Skeletal muscle tissue (tissue), 4 donors: ENCODE measurements around the gene PRR36. TPM values are rescaled to one million over a fixed set of nuclear protein-coding genes. Genes with fewer than 3 reads are reported as not detected.

ENCODE experiments used
- H3K27ac ChIP-seq: one replicate; pipeline ENCODE4 v1.7.0; 2013; ENCODE audit warnings: mild to moderate bottlenecking, low read depth, low read length, inconsistent platforms
- H3K27me3 ChIP-seq, 3 donors: one replicate each; pipeline ENCODE4 v1.7.0; 2013; ENCODE audit warnings: low read length in 3 of 3; ENCODE audit not compliant: control insufficient read depth in 3 of 3, insufficient read depth in 3 of 3
- H3K36me3 ChIP-seq, 3 donors: one replicate each; pipeline ENCODE4 v1.7.0; 2013; ENCODE audit warnings: low read length in 3 of 3; ENCODE audit not compliant: control insufficient read depth in 3 of 3, insufficient read depth in 3 of 3
- H3K4me1 ChIP-seq, 3 donors: one replicate each; pipeline ENCODE4 v1.7.0; 2013; ENCODE audit warnings: low read length in 3 of 3, mild to moderate bottlenecking in 3 of 3; ENCODE audit not compliant: control insufficient read depth in 3 of 3, insufficient read depth in 3 of 3
- H3K4me3 ChIP-seq, 3 donors: one replicate each; pipeline ENCODE4 v1.7.0; 2013; ENCODE audit warnings: low read length in 3 of 3
- H3K9ac ChIP-seq, 3 donors: one replicate each; pipeline ENCODE4 v1.7.0; 2013; ENCODE audit warnings: low read length in 3 of 3, mild to moderate bottlenecking in 3 of 3, moderate library complexity in 2 of 3, low read depth in 1 of 3
- H3K9me3 ChIP-seq, 3 donors: one replicate each; pipeline ENCODE4 v1.7.0; 2013; ENCODE audit warnings: low read length in 3 of 3; ENCODE audit not compliant: control insufficient read depth in 3 of 3
- total RNA-seq: library from RNA; depleted of rRNA; stranded (reverse); fragments of >200 nt; gene quantifications from one replicate; pipeline ENCODE4 v1.2.3, GENCODE V29; 2014
- donor health status: Osteomylitis.

PRR36 gene
- total RNA-seq, 1 donor from 2014 or later = not detected

GRCh38 chr19:7833225-7834099 lies 40.7 kb downstream of the PRR36 start:
- no peaks in the 10 kb centered on the region for H3K36me3 ChIP-seq
- H3K9ac ChIP-seq = no peak overlapping the region
- H3K9me3 ChIP-seq = no peaks in the 10 kb centered on the region
- H3K4me3 ChIP-seq = peak overlapping the region in 1 of 3 donors; percentile 13
- H3K27me3 ChIP-seq = peaks cover 0 to 4% (median 0%) of the 10 kb centered on the region in 3 donors
- H3K27ac ChIP-seq = no peak overlapping the region
- peaks cover 16 to 24% (median 23%) of the 10 kb centered on the region in 3 donors for H3K4me1 ChIP-seq

- peaks cover 16 to 24% (median 23%) of the 10 kb centered on the region in 3 donors for H3K4me1 ChIP-seq
- peaks cover 0 to 5% (median 0%) of the 10 kb centered on the region in 3 donors for H3K27me3 ChIP-seq
- H3K36me3 ChIP-seq = no peaks in the 10 kb centered on the region
- H3K27ac ChIP-seq = no peak overlapping the region
- H3K4me3 ChIP-seq = no peak overlapping the region
- H3K9ac ChIP-seq = no peak overlapping the region
- no peaks in the 10 kb centered on the region for H3K9me3 ChIP-seq
Observed at GRCh38 chr19:7832781-7833180, 41.4 kb downstream of the PRR36 start.

GRCh38 chr19:7832009-7832408 lies 42.2 kb downstream of the PRR36 start:
- H3K4me1 ChIP-seq = peaks cover 16 to 24% (median 23%) of the 10 kb centered on the region in 3 donors
- peaks cover 0 to 5% (median 0%) of the 10 kb centered on the region in 3 donors for H3K27me3 ChIP-seq
- H3K36me3 ChIP-seq = no peaks in the 10 kb centered on the region
- H3K9ac ChIP-seq = no peak overlapping the region
- H3K4me3 ChIP-seq = no peak overlapping the region
- H3K9me3 ChIP-seq = no peaks in the 10 kb centered on the region
- H3K27ac ChIP-seq = no peak overlapping the region

DNA sequence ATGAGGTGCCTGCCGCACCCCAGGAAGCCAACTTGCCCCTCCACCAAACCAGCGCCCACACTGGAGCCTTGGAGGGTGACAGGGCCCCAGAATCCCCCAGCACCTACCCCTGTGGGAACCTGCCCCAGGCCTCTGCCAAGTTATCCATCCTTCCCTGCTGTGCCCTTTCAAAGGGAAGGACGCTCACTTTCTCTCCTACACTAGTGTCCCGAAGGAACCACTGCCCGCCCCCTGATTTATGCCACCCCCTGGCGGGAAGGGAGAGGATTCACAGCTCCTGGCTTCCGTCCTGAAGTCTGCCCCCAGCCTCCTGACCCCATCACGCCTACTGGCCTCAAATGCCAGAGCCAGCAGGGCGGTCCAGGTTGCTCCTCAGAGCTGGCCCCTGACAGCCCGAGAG lies 42.7 kb downstream of the PRR36 start:
- no peak overlapping the region for H3K27ac ChIP-seq
- H3K9ac ChIP-seq = peak overlapping the region; percentile 14 to 80 (median 43)

DNA sequence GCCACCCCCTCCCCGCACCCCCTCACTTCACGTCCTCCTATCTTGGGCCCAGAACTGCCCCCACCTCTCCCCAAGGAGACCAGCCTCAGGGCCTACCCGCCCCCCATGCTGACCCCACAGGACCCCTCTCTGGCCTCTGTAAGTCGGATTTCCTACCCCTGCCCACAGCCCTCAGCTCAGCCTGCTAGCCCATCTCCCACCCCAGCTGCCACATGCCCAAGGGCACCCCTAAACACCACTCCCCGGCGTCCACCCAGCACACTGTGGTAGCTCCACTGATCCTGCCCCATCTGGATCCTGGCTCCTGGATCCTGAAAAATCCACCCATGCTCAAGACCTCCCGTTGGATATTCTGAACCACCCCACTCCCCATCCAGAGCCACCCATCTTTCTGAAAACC lies 43.4 kb downstream of the PRR36 start:
- Histone ChIP-seq H3K4me1 (peaks cover 16 to 24% (median 23%) of the 10 kb centered on the region in 3 donors), H3K4me3 (peak overlapping the region; percentile 43 to 65 (median 49)), H3K27ac (no peak overlapping the region), H3K9me3 (no peaks in the 10 kb centered on the region), H3K27me3 (peaks cover 0 to 5% (median 0%) of the 10 kb centered on the region in 3 donors), H3K9ac (peak overlapping the region in 1 of 3 donors; percentile 80), H3K36me3 (no peaks in the 10 kb centered on the region)

More for the DNA sequence above, 42.7 kb downstream of the PRR36 start:
- H3K4me1 ChIP-seq = peaks cover 16 to 24% (median 23%) of the 10 kb centered on the region in 3 donors
- H3K9me3 ChIP-seq = no peaks in the 10 kb centered on the region
- peaks cover 0 to 5% (median 0%) of the 10 kb centered on the region in 3 donors for H3K27me3 ChIP-seq
- H3K36me3 ChIP-seq = no peaks in the 10 kb centered on the region
- H3K4me3 ChIP-seq = no peak overlapping the region

GRCh38 chr19:7830272-7830771 lies 43.9 kb downstream of the PRR36 start:
- Histone ChIP-seq H3K4me1 (peaks cover 16 to 24% (median 23%) of the 10 kb centered on the region in 3 donors), H3K9ac (peak overlapping the region in 2 of 3 donors; percentile 32 to 80), H3K27me3 (peaks cover 0 to 5% (median 0%) of the 10 kb centered on the region in 3 donors), H3K9me3 (no peaks in the 10 kb centered on the region), H3K36me3 (no peaks in the 10 kb centered on the region), H3K4me3 (peak overlapping the region; percentile 43 to 73 (median 65)), H3K27ac (no peak overlapping the region)

GRCh38 chr19:7829561-7830271 lies 44.5 kb downstream of the PRR36 start, which contains the start of gene EVI5L:
TSS of gene EVI5L (plus strand) at chr19:7830218. CDS start at chr19:7846543, 16,325 bp downstream.
- H3K27me3 ChIP-seq = peaks cover 0 to 5% (median 0%) of the 10 kb centered on the region in 3 donors
- peak within 1 kb of the TSS in 2 of 3 donors; percentile 32 to 80 for H3K9ac ChIP-seq
- peak within 1 kb of the TSS; percentile 23 for H3K27ac ChIP-seq
- peak within 1 kb of the TSS; percentile 54 to 73 (median 65) for H3K4me3 ChIP-seq
- H3K36me3 ChIP-seq = no peaks in the 10 kb centered on the region
- H3K4me1 ChIP-seq = peaks cover 16 to 24% (median 23%) of the 10 kb centered on the region in 3 donors
- no peaks in the 10 kb centered on the region for H3K9me3 ChIP-seq

DNA sequence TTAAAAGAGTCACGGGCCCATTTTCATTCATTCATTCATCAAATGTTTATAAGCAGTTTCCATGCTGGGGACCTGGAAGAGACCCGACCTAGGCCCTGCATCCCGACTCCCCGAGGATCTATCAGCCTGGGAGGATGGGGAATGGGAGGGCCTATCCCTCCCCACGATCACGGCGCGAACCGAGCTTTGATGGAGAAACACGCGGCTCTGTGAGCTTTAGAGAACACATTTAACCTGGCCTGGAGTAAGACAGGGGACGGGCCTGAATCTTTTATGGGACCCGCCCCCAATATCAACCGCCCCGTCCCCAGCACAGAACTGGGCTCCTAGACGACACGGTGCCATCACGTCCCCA lies 45.0 kb downstream of the PRR36 start:
- no peak overlapping the region for H3K9ac ChIP-seq
- peaks cover 0 to 5% (median 0%) of the 10 kb centered on the region in 3 donors for H3K27me3 ChIP-seq
- peak overlapping the region; percentile 23 for H3K27ac ChIP-seq
- H3K9me3 ChIP-seq = no peaks in the 10 kb centered on the region
- H3K36me3 ChIP-seq = no peaks in the 10 kb centered on the region
- peaks cover 16 to 24% (median 23%) of the 10 kb centered on the region in 3 donors for H3K4me1 ChIP-seq
- peak overlapping the region; percentile 54 to 62 (median 58) for H3K4me3 ChIP-seq

DNA sequence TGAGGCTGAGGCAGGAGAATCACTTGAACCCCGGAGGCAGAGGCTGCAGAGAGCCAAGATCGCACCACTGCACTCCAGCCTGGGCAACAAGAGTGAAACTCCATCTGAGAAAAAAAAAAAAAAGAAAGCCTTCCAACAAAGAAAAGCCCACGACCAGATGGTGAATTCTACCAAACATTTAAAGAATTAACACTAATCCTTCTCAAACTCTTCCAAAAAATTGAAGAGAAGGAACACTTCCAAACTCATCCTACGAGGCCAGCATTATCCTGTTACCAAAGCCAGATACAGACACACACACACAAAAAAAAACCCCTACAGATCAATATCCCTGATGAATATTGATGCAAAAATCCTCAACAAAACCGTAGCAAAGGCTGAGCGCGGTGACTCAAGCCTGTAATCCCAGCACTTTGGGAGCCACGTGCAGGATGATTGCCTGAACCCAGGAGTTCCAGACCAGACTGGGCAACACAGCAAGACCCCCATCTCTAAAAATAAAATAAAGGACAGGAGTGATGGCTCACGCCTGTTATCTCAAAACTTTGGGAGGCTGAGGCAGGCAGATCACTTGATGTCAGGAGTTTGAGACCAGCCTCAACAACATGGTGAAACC lies 50.4 kb downstream of the PRR36 start:
- Histone ChIP-seq H3K27ac (no peak overlapping the region), H3K36me3 (no peaks in the 10 kb centered on the region), H3K9me3 (peaks cover 0 to 4% (median 0%) of the 10 kb centered on the region in 3 donors), H3K4me3 (no peak overlapping the region), H3K4me1 (no peaks in the 10 kb centered on the region), H3K27me3 (peaks cover 0 to 7% (median 5%) of the 10 kb centered on the region in 3 donors), H3K9ac (no peak overlapping the region)
